Activated naive CD4-positive, alpha-beta T cell (primary cell): ENCODE measurements around the gene SKP1.
"Not testable (repeated sequence)": the region's sequence is repeated elsewhere in the genome, so short reads cannot be mapped to it uniquely, and the experiment has no call there.

Experiments used
- DNase-seq, 4 experiments: peaks; one replicate each; lab custom pipeline; 2025; lab: John Stamatoyannopoulos, UW

The SKP1 gene

GRCh38 chr5:134176511-134177368 is at the start of gene SKP1:
TSS of gene SKP1 (minus strand) at chr5:134176950. CDS start at chr5:134174022, 2,928 bp downstream.
- peak; percentile 74 to 85 (median 77) for DNase-seq

GRCh38 chr5:134225780-134226440 is 49.2 kb upstream of the SKP1 start, which contains the start of gene PPP2CA:
TSS of gene PPP2CA (minus strand) at chr5:134226073. CDS start at chr5:134225861, 212 bp downstream.
- DNase-seq = peak; percentile 98 to 99 (median 98)

GRCh38 chr5:134224888-134225779 is 48.4 kb upstream of the SKP1 start:
- DNase-seq = peak; percentile 20 to 50 (median 26)

DNA sequence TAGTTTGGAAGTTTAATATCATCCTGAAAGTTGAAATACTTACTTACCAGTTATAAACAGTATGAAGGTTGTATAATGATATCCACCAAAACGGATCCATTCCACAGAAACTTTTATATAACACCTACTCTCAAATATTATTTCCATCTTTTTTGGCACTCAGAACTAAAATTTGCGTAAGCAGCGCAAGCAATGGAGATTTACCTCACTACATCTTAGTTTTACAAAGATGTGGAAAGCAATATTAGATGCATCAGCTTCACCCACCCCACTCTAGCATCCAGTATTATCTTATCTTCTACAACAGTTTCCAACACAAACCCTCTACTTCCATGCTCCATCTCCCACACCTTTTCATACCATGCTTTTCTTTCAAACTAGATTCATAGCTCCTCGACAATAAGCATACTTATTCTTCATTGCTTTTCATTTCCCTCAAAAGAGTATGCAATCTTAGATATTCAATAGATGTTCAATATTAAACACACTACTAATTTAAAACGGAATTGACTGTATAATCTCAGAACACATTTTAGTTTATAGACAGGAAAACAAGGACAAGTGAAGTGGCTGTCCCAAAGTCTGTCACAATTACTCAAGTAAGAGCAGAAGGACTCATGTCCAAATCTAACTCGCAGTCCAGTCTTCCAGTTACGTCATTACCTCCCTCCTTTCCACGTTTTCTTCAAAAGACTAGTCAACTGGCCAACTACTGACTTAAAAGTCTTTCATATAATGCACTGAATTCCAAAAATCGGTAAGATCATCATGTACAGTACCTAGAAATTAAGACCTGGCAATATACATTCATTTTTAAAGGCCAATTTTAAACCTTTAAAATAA is 46.9 kb upstream of the SKP1 start:
- no peak for DNase-seq

DNA sequence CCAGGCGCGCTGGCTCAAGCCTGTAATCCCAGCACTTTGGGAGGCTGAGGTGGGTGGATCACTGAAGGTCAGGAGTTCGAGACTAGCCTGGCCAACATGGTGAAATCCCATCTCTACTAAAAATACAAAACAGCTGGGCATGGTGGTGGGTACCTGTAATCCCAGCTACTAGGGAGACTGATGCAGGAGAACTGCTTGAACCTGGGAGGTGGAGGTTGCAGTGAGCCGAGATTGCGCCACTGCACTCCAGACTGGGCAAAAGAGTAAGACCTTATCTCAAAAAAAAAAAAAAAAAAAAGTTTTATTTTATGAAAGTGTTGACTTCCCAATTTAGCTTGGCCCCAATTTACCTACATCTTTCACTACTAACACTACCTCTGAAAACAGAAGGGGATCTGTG is 44.9 kb upstream of the SKP1 start:
- DNase-seq = not testable (repeated sequence)

GRCh38 chr5:134215757-134216156 is 39.0 kb upstream of the SKP1 start:
- DNase-seq = no peak

GRCh38 chr5:134211263-134212031 is 34.7 kb upstream of the SKP1 start:
- not testable (repeated sequence) for DNase-seq

DNA sequence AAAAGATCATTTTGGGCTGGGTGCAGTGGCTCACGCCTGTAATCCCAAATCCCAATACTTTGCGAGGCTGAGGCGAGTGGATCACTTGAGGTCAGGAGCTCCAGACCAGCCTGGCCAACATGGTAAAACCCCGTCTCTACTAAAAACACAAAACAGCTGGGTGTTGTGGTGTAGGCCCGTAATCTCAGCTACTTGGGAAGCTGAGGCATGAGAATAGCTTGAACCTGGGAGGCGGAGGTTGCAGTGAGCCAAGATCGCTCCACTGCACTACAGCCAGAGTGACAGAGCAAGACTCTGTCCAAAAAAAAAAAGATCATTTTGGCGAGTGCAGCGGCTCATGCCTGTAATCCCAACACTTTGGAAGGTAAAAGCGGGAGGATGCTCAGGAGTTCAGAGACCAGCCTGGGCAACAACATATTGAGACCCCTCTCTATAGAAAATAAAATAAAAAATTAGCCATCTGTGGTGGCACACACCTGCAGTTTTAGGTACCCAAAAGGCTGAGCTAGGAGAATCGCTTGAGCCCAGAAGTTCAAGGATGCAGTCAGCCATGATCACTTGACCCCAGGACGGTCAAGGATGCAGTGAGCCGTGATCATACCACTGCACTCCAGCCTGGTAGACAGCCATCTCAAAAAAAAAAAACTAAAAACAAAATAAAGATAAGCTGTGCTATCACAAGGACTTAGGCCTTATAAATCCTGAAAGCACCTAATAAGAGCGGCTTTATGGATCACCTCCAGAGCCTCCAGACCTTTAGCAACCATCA is 32.9 kb upstream of the SKP1 start:
- DNase-seq = no peak

DNA sequence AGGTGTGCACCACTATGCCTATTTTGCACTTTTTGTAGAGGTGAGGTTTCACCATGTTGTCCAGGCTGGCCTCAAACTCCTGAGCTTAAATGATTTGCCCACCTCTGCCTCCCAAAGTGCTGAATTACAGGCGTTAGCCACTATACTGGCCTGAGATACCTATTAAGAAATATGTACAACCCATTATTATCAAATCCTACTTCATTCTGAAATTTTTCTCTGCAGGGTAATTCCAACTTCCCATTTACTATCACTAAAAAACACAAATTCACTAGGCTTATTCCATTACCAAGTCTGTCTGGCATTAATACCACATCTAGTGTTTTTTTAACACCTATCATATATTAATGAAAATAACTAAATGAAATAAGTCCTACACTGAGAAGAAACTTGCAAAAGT is 30.9 kb upstream of the SKP1 start:
- DNase-seq = no peak

DNA sequence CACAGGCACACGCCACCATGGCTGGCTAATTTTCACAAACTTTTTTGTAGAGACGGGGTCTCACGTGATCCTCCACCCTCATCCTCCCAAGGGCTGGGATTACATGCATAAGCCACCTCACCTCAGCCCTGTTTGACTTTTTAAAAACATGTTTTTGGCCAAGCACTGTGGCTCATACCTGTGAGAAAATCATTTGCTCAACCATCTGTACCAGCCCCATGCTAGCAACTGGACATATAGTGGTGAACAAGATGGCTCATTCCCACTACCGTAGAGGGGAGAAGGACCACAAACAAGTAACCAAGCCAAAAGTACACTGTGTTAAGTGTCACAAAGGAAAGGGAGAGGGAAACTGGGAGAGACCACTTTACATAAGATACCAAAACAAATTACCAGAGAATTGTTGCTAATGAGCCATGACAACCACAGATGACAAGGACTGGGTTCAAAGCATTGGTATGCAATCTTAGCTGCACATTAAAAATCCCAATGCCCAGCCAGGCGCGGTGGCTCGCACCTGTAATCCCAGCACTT is 29.9 kb upstream of the SKP1 start:
- DNase-seq = no peak

DNA sequence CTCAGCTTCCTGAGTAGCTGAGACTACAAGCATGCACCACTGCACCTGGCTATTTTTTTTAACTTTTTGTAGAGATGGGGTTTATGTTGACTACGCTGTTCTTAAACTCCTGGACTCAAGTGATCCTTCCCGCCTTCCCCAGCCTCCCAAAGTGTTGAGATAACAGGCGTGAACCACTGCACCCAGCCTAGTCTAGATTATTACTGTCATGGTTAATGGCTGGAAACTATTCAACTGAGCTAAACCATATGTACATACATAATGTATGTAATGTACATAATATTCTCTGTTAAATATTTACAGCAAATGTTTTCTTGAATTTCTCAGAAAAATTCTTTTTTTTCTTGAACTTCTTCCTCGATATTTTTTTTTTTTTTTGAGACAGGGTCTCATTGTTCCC is 27.8 kb upstream of the SKP1 start:
- DNase-seq = no peak

DNA sequence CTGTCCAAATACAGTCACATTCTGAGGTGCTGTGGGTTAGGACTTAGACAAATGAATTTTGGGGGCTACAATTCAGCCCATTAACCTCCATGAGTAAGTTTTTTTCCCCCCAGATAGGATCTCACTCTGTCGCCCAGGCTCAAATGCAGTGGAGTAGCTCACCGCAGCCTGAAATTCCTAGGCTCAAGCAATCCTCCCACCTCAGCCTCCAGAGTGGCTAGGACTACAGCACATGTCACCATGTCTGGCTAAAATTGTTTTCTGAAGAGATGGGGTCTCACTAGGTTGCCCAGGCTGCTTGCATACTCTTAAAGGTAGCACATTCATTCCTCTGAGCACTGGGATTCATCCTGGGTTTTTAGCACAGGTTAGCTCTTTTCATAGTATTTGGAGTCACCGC is 26.9 kb upstream of the SKP1 start:
- no peak for DNase-seq

- no peak for DNase-seq
Measured at GRCh38 chr5:134195666-134196065, 18.9 kb upstream of the SKP1 start.

DNA sequence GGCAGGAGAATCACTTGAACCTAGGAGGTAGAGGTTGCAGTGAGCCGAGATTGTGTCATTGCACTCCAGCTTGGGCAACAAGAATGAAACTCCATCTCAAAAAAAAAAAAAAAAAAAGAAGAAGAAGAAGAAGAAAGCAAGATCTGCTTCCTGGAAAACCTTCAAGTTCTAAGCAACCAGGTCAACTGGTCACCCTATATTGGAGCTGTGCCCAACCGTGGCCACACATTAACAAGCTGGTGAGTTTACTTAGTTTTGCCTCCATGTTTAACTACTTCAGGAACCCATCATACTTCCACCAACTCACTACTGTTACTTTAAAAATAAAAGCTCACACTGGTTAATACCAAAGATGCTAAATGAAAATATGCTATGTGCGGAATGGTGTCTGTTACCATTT is 12.3 kb upstream of the SKP1 start:
- DNase-seq = no peak

- no peak for DNase-seq
Measured at GRCh38 chr5:134188092-134188491, 11.3 kb upstream of the SKP1 start.

GRCh38 chr5:134184155-134185135 is 7.7 kb upstream of the SKP1 start:
- peak; percentile 39 to 56 (median 48) for DNase-seq

DNA sequence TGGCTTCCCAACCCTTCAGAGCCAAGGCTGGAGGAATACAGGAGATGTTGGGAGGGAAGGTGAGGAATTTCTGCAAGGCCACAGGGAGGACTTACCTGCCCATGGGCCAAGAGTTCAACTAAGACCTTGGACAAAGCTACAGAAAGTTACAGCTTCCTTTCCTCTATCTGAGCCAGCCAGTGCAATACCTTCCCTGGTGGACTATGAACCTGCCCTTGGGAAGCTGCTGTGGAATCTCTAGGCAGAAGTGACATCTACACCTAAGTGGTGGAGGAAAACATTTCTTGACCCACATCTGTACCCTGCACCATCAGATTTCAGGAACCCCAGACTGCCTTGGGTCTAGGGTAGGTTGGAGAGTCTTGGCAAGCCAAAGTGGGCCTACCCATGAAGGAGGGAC is 6.7 kb upstream of the SKP1 start:
- DNase-seq = no peak

DNA sequence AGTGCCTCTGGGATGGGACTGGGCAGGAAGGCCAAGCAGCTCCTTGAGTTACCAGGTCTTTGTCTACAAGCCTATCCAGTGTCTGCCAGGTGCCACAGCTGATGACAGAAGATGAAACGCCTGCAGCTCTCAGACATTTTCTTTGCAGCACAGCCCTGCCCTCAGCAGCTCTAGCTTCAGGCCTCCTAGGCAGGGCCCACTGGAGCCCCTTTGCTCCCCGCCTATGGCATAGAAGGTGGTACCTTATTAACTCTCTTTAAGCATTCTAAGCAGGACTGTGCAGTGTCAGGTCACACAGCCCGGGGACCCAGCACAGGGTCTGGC is 1.3 kb upstream of the SKP1 start:
- DNase-seq = no peak
